Neural progenitor cell (in vitro differentiated cells): Measurements from ENCODE around the gene NOXRED1. TPM values are rescaled to one million over a fixed set of nuclear protein-coding genes. Genes with fewer than 3 reads are reported as not detected.

Experiments used
- DNase-seq: peaks from one replicate; pipeline ENCODE4 v3.0.0-alpha.2; 2016; ENCODE audit warnings: low spot score
- H2AFZ ChIP-seq: fragments of 200-600 bp; sonication (generic); replicated peaks from 2 replicates; pipeline ENCODE4 v1.6.1; 2016; ENCODE audit warnings: antibody characterized with exemption
- H3F3A ChIP-seq: fragments of 200-600 bp; sonication (generic); 2 replicates; pipeline ENCODE4 v1.6.1; 2016; ENCODE audit warnings: antibody characterized with exemption, low read depth
- H3K27ac ChIP-seq: fragments of 200-600 bp; sonication (generic); 2 replicates; pipeline ENCODE4 v1.5.1; 2016; ENCODE audit warnings: mild to moderate bottlenecking
- H3K27me3 ChIP-seq: fragments of 200-600 bp; sonication (generic); 2 replicates; pipeline ENCODE4 v1.6.1; 2016; ENCODE audit warnings: mild to moderate bottlenecking, moderate library complexity
- H3K36me3 ChIP-seq: fragments of 200-600 bp; sonication (generic); 2 replicates; pipeline ENCODE4 v1.5.1; 2016
- H3K4me1 ChIP-seq: fragments of 200-600 bp; sonication (generic); 2 replicates; pipeline ENCODE4 v1.6.1; 2016; ENCODE audit warnings: mixed run types
- H3K4me2 ChIP-seq: fragments of 200-600 bp; sonication (generic); 2 replicates; pipeline ENCODE4 v1.6.1; 2016
- H3K4me3 ChIP-seq: fragments of 200-600 bp; sonication (generic); 2 replicates; pipeline ENCODE4 v1.5.1; 2016
- H3K79me2 ChIP-seq: fragments of 200-600 bp; sonication (generic); 2 replicates; pipeline ENCODE4 v1.6.1; 2016; ENCODE audit warnings: low read depth
- H3K9ac ChIP-seq: fragments of 200-600 bp; sonication (generic); 2 replicates; pipeline ENCODE4 v1.6.1; 2016
- H3K9me3 ChIP-seq: fragments of 200-600 bp; sonication (generic); 2 replicates; pipeline ENCODE4 v1.5.1; 2016; ENCODE audit warnings: low read depth
- H4K20me1 ChIP-seq: fragments of 200-600 bp; sonication (generic); 2 replicates; pipeline ENCODE4 v1.6.1; 2016; ENCODE audit warnings: low read depth
- H3K27ac Mint-ChIP-seq: 3 replicates; pipeline ENCODE4 v1.8.0; 2021; ENCODE audit warnings: mixed read lengths
- H3K27me3 Mint-ChIP-seq: 2 replicates; pipeline ENCODE4 v1.8.0; 2022; ENCODE audit warnings: low read depth, mild to moderate bottlenecking, inconsistent platforms, moderate library complexity, mixed read lengths; ENCODE audit not compliant: insufficient read depth
- H3K36me3 Mint-ChIP-seq: 3 replicates; pipeline ENCODE4 v1.8.0; 2021; ENCODE audit warnings: mixed read lengths
- H3K4me1 Mint-ChIP-seq: 3 replicates; pipeline ENCODE4 v1.8.0; 2021; ENCODE audit warnings: mixed read lengths
- H3K4me3 Mint-ChIP-seq: 3 replicates; pipeline ENCODE4 v1.8.0; 2021; ENCODE audit warnings: mild to moderate bottlenecking, moderate library complexity, mixed read lengths
- H3K9me3 Mint-ChIP-seq: 3 replicates; pipeline ENCODE4 v1.8.0; 2020; ENCODE audit warnings: mixed read lengths
- EZH2 ChIP-seq: fragments of 200-600 bp; sonication (generic); IDR thresholded peaks from 2 replicates; pipeline ENCODE4 v1.6.1; 2017; ENCODE audit warnings: antibody characterized with exemption, mild to moderate bottlenecking, moderate library complexity
- EZH2phosphoT487 ChIP-seq: fragments of 200-600 bp; sonication (generic); IDR thresholded peaks from 2 replicates; pipeline ENCODE4 v1.6.1; 2017; ENCODE audit warnings: antibody characterized with exemption
- total RNA-seq: library from RNA; depleted of rRNA; stranded (reverse); fragments of >200 nt; gene quantifications from 2 replicates; pipeline ENCODE4 v1.2.3, GENCODE V29; 2015; ENCODE audit warnings: low replicate concordance
- TF ChIP-seq, protein P1 (sequence below): fragments of 200-600 bp; sonication (generic); IDR thresholded peaks from 2 replicates; pipeline ENCODE4 v1.5.1; 2017; ENCODE audit warnings: antibody characterized with exemption, mild to moderate bottlenecking

The NOXRED1 gene
- total RNA-seq, 1 donor from 2014 or later = 0.07 TPM

DNA sequence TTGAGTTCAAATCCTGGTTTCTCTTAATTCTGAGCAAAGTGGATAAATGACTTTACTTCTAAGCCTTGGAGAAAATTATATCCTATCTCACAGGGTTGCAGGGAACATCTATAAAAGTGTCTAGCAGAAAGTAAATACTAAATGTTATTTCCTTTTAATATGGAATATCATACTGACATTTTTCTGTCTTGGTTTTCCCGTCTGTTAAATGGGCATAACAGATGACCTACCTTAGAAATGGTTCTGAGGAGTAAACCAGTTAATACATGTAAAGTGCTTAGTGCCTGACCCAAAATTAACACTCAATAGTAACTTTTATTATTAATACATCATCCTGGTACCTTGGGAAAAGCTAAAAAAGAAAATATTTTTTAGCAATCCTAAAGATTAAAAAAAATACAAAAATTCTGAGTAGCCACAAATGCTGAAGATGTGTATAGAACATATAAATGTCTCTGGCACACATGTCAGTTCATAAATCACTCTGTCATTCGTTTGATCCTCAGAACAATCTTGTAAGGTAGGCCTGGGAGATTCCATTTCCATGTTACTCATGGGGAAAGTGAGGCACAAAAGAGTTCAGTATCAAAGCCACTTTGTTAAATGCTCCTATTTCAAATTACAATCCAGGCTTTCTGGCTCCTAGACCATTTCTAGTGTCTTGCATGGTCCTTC lies 32.8 kb upstream of the NOXRED1 start:
- Mint-ChIP-seq H3K27ac (no peak overlapping the region), H3K9me3 (no peaks in the 10 kb centered on the region), H3K36me3 (peaks cover 16% of the 10 kb centered on the region), H3K4me3 (peak overlapping the region; percentile 100), H3K27me3 (peaks cover 3% of the 10 kb centered on the region), H3K4me1 (peaks cover 26% of the 10 kb centered on the region)
- Histone ChIP-seq H3K4me1 (peaks cover 9% of the 10 kb centered on the region), H3K27me3 (no peaks in the 10 kb centered on the region), H2AFZ (no peak overlapping the region), H3K27ac (no peak overlapping the region), H3K36me3 (peaks cover 7% of the 10 kb centered on the region), H3K79me2 (peaks cover 50% of the 10 kb centered on the region), H3K4me3 (peak overlapping the region; percentile 83), H3F3A (peaks cover 16% of the 10 kb centered on the region), H3K9ac (no peak overlapping the region), H3K9me3 (no peaks in the 10 kb centered on the region), H3K4me2 (peak overlapping the region; percentile 87), H4K20me1 (peaks cover 21% of the 10 kb centered on the region)
- DNase-seq = no peak
- no peak for TF ChIP-seq EZH2phosphoT487
- no peak for TF ChIP-seq EZH2
- TF ChIP-seq, protein P1, sequence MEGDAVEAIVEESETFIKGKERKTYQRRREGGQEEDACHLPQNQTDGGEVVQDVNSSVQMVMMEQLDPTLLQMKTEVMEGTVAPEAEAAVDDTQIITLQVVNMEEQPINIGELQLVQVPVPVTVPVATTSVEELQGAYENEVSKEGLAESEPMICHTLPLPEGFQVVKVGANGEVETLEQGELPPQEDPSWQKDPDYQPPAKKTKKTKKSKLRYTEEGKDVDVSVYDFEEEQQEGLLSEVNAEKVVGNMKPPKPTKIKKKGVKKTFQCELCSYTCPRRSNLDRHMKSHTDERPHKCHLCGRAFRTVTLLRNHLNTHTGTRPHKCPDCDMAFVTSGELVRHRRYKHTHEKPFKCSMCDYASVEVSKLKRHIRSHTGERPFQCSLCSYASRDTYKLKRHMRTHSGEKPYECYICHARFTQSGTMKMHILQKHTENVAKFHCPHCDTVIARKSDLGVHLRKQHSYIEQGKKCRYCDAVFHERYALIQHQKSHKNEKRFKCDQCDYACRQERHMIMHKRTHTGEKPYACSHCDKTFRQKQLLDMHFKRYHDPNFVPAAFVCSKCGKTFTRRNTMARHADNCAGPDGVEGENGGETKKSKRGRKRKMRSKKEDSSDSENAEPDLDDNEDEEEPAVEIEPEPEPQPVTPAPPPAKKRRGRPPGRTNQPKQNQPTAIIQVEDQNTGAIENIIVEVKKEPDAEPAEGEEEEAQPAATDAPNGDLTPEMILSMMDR = no peak

- Mint-ChIP-seq H3K4me3 (no peak overlapping the region), H3K27me3 (no peaks in the 10 kb centered on the region), H3K36me3 (peaks cover 22% of the 10 kb centered on the region), H3K27ac (no peak overlapping the region), H3K9me3 (no peaks in the 10 kb centered on the region), H3K4me1 (no peaks in the 10 kb centered on the region)
- TF ChIP-seq EZH2 (no peak), EZH2phosphoT487 (no peak)
- TF ChIP-seq, protein P1 = no peak
- no peak overlapping the region for H3K4me3 ChIP-seq
- no peak for DNase-seq
- no peak overlapping the region for H3K4me2 ChIP-seq
- H3K79me2 ChIP-seq = no peaks in the 10 kb centered on the region
- no peaks in the 10 kb centered on the region for H3K27me3 ChIP-seq
- H3F3A ChIP-seq = no peaks in the 10 kb centered on the region
- H2AFZ ChIP-seq = no peak overlapping the region
- no peaks in the 10 kb centered on the region for H3K36me3 ChIP-seq
- H3K9ac ChIP-seq = no peak overlapping the region
- no peaks in the 10 kb centered on the region for H3K9me3 ChIP-seq
- H4K20me1 ChIP-seq = no peaks in the 10 kb centered on the region
- no peak overlapping the region for H3K27ac ChIP-seq
- no peaks in the 10 kb centered on the region for H3K4me1 ChIP-seq
Measured at GRCh38 chr14:77442196-77442595, 18.9 kb upstream of the NOXRED1 start.

DNA sequence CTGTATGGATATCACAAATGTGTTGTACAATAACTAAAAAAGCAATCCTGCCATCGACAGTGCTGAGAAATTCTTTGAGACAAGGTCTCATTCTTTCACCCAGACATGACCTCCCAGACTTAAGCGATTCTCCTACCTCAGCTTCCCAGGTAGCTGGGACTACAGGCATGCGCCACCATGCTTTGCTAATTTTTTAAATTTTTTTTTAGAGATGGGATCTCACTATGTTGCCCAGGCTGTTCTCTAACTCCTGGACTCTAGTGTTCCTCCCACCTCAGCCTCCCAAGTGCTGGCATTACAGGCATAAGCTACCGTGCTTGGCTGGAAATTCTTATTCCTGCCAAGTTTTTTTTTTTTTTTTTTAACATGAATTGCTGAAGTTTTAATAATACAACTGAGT lies 16.5 kb upstream of the NOXRED1 start:
- TF ChIP-seq EZH2phosphoT487 = no peak
- TF ChIP-seq, protein P1 = no peak
- TF ChIP-seq EZH2 = no peak
- peaks cover 27% of the 10 kb centered on the region for H3K36me3 Mint-ChIP-seq
- H3K9me3 ChIP-seq = no peaks in the 10 kb centered on the region
- no peaks in the 10 kb centered on the region for H3K79me2 ChIP-seq
- H3K4me3 Mint-ChIP-seq = no peak overlapping the region
- H3K27me3 Mint-ChIP-seq = no peaks in the 10 kb centered on the region
- H3K4me1 Mint-ChIP-seq = no peaks in the 10 kb centered on the region
- H3K27ac Mint-ChIP-seq = no peak overlapping the region
- H3K9ac ChIP-seq = no peak overlapping the region
- no peak overlapping the region for H2AFZ ChIP-seq
- no peaks in the 10 kb centered on the region for H3F3A ChIP-seq
- no peaks in the 10 kb centered on the region for H4K20me1 ChIP-seq
- no peaks in the 10 kb centered on the region for H3K9me3 Mint-ChIP-seq
- no peak for DNase-seq
- no peaks in the 10 kb centered on the region for H3K36me3 ChIP-seq
- no peak overlapping the region for H3K27ac ChIP-seq
- no peaks in the 10 kb centered on the region for H3K4me1 ChIP-seq
- no peaks in the 10 kb centered on the region for H3K27me3 ChIP-seq
- H3K4me3 ChIP-seq = no peak overlapping the region
- H3K4me2 ChIP-seq = no peak overlapping the region
